NCI-H460 (cell line): ENCODE measurements around the gene ETS1. TPM values are rescaled to one million over a fixed set of nuclear protein-coding genes. Genes with fewer than 3 reads are reported as not detected.

ENCODE experiments used
- DNase-seq: peaks from one replicate; pipeline ENCODE4 v3.0.0-alpha.2; 2016; ENCODE audit warnings: low read depth; ENCODE audit errors: extremely low read depth
- polyA plus RNA-seq: library from polyadenylated mRNA; depleted of rRNA; stranded (reverse); fragments of >200 nt; gene quantifications from 2 replicates; pipeline ENCODE4 v1.2.3, GENCODE V29; 2014; cell fraction: nucleus; rRNA removed
- total RNA-seq: library from RNA; depleted of rRNA; stranded (reverse); fragments of >200 nt; shearing (Covaris generic); gene quantifications from 2 replicates; pipeline ENCODE4 v1.2.3, GENCODE V29; 2014; rRNA removed

Gene ETS1, protein sequence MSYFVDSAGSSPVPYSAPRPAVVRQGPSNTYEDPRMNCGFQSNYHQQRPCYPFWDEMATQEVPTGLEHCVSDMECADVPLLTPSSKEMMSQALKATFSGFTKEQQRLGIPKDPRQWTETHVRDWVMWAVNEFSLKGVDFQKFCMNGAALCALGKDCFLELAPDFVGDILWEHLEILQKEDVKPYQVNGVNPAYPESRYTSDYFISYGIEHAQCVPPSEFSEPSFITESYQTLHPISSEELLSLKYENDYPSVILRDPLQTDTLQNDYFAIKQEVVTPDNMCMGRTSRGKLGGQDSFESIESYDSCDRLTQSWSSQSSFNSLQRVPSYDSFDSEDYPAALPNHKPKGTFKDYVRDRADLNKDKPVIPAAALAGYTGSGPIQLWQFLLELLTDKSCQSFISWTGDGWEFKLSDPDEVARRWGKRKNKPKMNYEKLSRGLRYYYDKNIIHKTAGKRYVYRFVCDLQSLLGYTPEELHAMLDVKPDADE
- 14.1 and 17.9 TPM in 2 replicates for total RNA-seq
- 3.4 and 4.6 TPM in 2 replicates for polyA plus RNA-seq

- no peak for DNase-seq
Observed at GRCh38 chr11:128587415-128587814, at the start of gene ETS1. Gene ETS1, minus strand, starts transcription at chr11:128587558. Its CDS starts 14,428 bp downstream, at chr11:128573130.

DNA sequence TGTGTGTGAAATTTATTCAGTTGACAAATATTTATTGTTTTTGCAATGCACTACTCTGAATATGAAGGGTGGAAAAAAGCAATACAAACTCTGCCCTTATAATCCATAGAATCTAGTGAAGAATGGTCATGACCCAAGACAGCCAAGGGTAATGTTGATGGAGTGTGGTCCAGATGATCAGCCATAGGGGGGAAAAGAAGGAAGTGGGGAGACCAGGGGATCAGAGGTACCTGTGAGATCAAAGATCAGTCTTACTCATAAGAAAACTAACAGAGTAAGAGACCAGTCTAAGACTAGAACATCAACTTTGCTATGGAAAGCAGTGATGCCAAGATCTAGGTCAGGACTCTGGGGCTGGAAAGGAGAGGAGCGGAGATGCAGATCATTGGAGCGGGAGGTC is 47.0 kb upstream of the ETS1 start:
- no peak for DNase-seq

GRCh38 chr11:128633384-128633965 is 46.1 kb upstream of the ETS1 start:
- no peak for DNase-seq

DNA sequence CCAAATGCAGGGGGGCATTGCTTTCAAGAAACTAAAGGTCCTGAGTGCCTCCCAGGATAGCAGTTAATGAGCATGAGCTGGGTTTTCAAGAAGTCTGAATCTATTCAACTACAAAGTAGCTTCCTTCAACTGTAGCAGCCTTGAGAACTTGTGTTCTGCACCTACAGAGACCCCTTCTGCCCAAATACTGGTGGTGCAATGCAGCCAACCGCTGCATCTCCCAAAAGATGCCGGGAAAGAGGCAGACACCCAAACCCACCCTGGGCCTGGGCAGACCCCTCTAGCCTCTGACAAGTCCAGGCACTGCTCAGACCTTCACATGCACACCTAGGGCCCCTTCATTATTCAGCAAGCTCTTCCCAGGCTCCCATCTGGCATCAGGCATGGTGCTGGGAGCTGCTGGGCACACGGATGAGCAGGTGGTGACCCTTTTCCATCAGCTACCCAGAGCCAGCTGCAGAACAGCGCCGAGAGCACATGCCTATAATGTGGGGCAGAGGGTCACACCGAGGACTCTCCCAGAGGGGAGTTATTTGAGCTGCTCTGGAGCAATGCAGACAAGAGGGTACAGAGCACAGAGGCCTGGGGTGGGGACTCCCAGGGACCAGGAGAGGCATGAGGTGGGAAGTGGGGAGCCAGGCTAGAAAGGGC is 44.9 kb upstream of the ETS1 start:
- peak; percentile 7 for DNase-seq

GRCh38 chr11:128630367-128631230 is 43.2 kb upstream of the ETS1 start:
- peak; percentile 76 for DNase-seq

DNA sequence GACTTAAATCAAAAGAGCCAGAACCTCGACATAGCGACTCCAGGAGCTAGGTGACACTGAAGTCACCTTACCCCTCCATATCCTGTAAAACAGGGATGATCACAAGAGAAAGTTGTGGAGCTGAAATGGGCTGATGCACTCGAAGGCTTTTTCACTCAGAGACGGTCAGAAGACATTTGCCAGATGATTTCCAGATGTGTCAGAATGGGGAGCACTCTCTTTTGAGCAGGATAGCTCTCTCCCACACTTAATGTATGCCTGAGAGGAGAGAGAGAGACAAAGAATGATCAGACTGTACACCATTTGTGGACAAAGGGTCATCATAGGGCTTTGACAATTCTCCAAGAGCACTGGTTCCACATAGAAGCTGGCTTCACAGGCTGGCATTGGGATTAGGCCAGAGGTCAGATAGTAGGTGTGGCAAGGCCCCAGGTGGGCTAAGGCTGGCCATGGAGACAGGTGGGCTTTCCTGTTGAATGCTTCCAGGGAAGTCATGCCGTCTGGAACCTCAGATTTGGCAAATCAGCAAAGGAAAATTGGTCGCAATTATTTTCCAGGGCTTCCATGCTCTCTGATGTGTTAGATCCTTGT is 42.3 kb upstream of the ETS1 start:
- DNase-seq: no peak

DNA sequence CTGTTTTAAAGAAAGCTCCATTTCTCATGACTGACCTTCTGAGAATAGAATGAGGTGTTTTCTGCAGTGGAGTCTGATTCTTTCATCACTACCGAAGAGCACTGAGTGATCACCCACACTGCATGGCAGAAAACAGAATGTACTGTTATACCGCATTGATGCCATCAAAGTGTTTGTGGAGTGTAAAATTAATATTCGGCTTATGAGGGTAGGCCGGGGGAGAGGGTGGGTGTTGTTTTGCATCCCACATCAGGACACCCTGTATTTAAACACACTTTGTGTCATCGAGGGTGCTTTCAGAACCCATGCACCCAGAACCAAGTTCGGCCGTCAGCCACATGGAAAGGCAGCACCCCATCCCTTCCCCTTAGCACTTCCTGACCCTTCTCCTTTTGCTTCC is 41.3 kb upstream of the ETS1 start:
- no peak for DNase-seq

GRCh38 chr11:128628325-128628673 is 40.9 kb upstream of the ETS1 start:
- DNase-seq: no peak

DNA sequence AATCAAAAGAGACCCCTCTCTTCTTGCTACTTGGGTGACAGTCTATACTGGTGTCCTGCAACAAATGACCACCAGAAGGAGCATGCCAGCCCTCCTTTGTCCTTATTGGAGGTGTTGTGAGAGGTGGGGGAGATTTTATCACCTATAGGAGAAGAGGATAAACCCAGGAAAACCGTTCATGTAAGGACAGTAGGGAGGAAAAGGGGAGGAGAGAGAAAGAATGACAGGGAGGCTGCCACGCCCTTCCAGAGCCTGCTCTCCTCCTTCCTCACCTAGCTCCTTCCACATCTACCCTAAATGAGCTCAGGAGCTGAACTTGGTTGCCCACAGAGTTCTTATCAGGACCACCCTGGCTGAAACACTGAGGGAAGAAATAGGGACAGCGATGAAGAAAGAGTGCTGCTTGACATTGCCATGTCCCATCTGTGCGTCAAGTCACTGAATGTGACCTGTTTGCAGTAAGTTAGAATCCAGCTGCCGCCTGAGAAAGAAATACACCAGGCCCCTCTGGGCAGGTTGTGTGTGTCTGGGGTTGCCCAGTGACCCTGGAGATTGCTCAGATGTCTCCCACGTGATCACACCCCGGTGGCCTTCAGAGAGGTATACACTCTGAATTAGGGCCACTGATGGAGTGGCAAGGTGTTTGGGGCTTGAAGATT is 40.4 kb upstream of the ETS1 start:
- DNase-seq: no peak

GRCh38 chr11:128626913-128627665 is 39.7 kb upstream of the ETS1 start:
- DNase-seq: no peak

DNA sequence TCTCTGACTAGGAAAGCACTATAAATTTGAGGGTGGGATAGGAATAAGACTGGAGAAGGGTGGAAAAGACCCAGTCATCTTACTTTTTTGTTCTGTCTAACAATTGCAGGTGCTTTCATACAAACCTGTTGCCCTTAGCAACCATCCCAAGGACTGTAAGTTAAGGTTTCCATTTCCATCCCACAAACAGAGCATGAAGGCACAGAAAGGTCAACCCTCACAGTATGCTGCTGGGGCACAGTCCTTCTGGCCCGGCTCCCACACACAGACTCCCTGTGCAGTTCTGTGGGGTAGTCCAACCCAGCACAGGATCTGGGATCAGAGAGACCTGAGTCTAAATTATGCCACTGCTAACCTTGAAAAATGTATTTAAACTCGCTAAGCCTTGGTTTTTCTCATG is 38.4 kb upstream of the ETS1 start:
- no peak for DNase-seq

- DNase-seq: no peak
Observed at GRCh38 chr11:128625326-128625725, 38.0 kb upstream of the ETS1 start.

DNA sequence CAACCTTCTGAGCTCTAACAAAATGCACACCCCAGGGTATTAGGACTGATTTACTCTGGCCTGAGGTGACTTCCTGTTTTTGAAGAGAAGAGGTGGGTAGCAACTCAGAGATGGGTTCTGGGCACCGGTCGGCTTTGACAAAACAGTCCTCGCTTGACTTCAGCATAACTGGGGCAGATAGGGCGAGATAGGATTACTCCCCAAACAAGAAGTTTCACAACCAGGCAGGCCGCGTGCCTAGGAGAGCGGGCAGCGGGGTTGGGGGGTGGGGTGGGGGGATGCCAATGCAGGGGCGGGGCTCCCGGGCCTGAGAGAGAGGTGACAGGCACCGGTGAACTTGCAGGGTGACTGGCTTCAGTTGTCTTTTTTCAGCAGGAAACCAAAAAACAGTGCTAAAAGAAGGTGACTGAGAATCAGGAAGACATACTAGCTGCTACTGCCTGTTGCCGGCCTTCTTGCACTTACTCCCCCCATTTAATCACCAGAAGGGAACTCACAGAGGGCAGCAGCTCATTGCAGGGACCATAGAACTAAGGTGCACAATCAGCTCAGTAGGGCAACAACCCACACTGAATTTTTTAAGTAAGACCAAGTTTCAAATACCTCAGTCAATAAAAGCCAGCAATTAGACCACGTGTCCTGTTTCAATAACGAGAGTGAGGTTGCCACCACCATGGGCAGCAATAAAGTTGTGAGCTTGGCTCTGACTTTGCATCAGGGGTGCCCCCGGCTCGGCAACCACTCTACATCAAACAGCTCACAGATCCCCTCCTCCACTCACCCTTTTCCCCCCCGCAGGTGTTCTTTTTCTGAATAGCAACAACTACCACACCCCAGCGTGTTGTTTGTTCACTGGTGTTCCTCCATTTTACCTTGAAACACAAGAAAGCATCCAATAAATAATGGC is 37.2 kb upstream of the ETS1 start:
- DNase-seq: no peak

- DNase-seq: no peak
Observed at GRCh38 chr11:128623091-128623490, 35.7 kb upstream of the ETS1 start.

DNA sequence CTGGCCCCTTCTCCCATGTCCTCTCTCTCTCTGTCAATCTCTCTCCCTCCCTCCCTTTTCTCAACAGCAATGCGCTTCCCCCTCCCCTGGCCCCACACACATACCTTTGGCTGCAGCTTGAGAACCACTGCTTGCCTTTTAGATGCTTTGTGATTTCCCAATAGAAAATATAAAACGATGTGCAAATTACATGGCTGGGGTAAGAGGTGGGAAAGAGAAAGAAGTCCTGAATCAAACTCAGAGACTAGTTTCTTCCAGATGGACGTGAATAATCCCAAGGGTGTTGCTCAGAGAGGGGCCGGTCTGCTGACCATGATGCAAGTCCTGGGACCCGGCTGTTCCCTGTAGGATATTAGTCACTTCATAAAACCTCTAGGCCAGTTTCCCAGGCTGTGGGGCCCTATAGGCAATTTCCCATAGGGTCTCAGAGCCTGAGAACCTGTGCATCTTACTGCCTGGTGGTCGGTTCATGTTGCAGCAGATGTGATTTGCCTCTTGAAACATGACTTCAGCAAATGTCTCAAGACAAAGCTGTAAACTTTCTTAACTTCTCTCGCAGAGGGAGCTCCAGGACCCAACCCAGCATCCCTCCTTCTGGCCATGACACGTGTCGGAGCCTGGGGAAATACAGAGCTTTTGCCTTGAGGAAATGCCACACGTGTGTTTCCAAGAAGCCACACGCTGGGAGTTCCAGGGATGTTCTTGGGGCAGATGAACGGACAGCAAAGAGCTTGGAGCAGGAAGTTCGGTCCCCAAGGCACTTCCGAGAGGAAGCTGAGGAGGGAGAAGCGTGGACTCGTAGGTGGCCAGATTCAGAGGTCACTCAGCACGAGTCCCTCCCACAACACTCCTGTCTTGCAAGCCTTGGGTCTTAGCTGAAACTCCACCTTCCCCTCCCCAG is 34.5 kb upstream of the ETS1 start:
- no peak for DNase-seq

DNA sequence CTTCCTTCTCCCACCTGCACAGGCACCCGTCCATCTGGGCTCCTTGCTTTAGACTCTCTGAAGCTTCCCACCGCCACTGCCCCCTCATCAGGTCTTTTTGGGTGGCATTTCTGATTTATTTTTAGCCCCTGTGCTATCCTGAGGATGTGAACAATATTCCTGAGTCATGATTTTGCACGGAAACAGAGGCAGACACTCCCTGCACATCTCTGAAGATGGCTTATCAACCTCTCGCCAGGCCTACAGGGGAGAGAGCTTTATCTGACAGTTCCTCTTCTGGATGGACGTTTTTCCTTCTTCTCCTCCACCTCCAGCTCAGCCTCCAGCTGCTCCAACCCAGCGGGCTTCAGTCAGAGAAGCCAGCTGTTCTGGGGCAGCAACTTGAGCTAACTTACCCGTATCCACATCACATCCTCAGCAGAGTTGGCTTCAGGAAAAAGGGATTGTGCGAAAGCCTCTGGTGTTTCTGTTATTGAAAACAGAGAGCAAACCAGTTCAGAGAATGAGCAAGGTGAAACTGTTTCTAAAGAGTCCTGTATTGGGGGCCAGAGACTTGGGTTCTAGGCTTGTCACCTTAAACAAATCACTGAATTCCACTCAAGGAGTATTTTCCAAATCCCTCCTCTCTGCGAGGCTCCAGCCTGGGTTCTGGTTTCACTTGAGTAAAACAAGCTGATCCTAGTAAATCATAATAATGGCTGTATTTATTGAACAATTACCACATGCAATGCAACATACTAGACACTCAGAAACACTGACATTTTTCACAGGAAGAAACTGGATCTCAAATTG is 33.1 kb upstream of the ETS1 start:
- no peak for DNase-seq
